Ovary (tissue), 9 donors: ENCODE data around the gene ECM1. TPM values are rescaled to one million over a fixed set of nuclear protein-coding genes. Genes with fewer than 3 reads are reported as not detected.

ENCODE experiments used
- DNase-seq, 5 donors: peaks; one replicate each; pipeline ENCODE4 v3.0.0-alpha.2; 2019 to 2020
- H3K27ac ChIP-seq, 2 donors: fragments of 200-600 bp; one replicate each; pipeline versions ENCODE4 v1.5.1 to v1.8.0; 2019 to 2022
- H3K27me3 ChIP-seq: fragments of 200-600 bp; one replicate; pipeline ENCODE4 v1.8.0; 2022
- H3K36me3 ChIP-seq: fragments of 200-600 bp; sonication (generic); one replicate; pipeline ENCODE4 v1.5.1; 2019
- H3K4me1 ChIP-seq: one replicate; pipeline ENCODE4 v1.8.1; 2013; ENCODE audit warnings: mild to moderate bottlenecking, moderate library complexity; ENCODE audit not compliant: insufficient read depth
- H3K4me3 ChIP-seq: fragments of 200-600 bp; sonication (generic); one replicate; pipeline ENCODE4 v1.5.1; 2017
- H3K9me3 ChIP-seq, 2 donors: fragments of 200-600 bp in 1 of 2; sonication (generic) in 1 of 2; one replicate each; pipeline versions ENCODE4 v1.5.1 to v1.8.1; 2013 to 2019; ENCODE audit warnings: mild to moderate bottlenecking in 1 of 2, moderate library complexity in 1 of 2
- EP300 ChIP-seq: sonication (generic); formaldehyde crosslinking; IDR thresholded peaks from one replicate; pipeline ENCODE4 v1.6.1; 2017; ENCODE audit warnings: antibody characterized with exemption
- POLR2A ChIP-seq: fragments of 450-650 bp; IDR thresholded peaks from one replicate; pipeline ENCODE4 v1.6.1; 2017; ENCODE audit warnings: antibody characterized with exemption, mild to moderate bottlenecking, moderate library complexity
- WGBS, 3 donors: extraction: QIAGEN DNeasy Blood & Tissue Kit in 1 of 3; methylation state at CpG; one replicate each; pipeline versions ENCODE4 v1.1.5 to v1.1.7; 2013 to 2017; 5-methylcytosine and 5-hydroxymethylcytosine counted together
- intact Hi-C, 4 donors: fragments of 100-400 bp; cut with DNase I; formaldehyde crosslinking; loops; one replicate each; pipeline versions ENCODE4 v1.11.0 to v1.15.1; 2022 to 2023
- polyA plus RNA-seq, 2 donors: library from polyadenylated mRNA; stranded (reverse); fragments of 200-250 nt in 1 of 2; fragments of 350-450 nt in 1 of 2; fragmentation: Illumina TruSeq in 1 of 2; extraction: RNeasy Lipid Tissue Mini Kit (QIAGEN cat#74804) in 1 of 2; gene quantifications; one replicate each; pipeline ENCODE4 v1.2.3, GENCODE V29; 2013 to 2014
- total RNA-seq, 7 donors: library from RNA; depleted of rRNA in 2 of 7; stranded (reverse); fragments of >200 nt in 2 of 7; fragmentation: NEBNext Ultra II Directional in 3 of 7; extraction: Animal tissue kit (Norgen Biotek cat#: 25700) in 3 of 7; gene quantifications; one replicate each; pipeline versions ENCODE4 v1.1.0 to v1.2.4, GENCODE V29; 2016 to 2023
- TF ChIP-seq, protein P1 (sequence below), 3 donors: fragments of 450-650 bp in 2 of 3; fragments of 200-600 bp in 1 of 3; IDR thresholded peaks; one replicate each; pipeline versions ENCODE4 v1.5.1 to v1.8.0; 2016 to 2022; ENCODE audit warnings: antibody characterized with exemption in 3 of 3, mild to moderate bottlenecking in 1 of 3
- donor health status: DM: no; HTN: no; CAD: no; lungs with moderate emphysema.
- donor health status: DM: no; HTN: no; CAD: no.
- donor health status: Bipolar disorder and iron deficiency.
- donor health status: DM: yes; HTN: yes; CAD: no.
- donor health status: DM: no; HTN: no; CAD: no.
- donor health status: DM: yes; HTN: yes; CAD: no.

ECM1 gene
- total and polyA plus RNA-seq, 9 donors: 1.8 to 16.7 (median 6.2) TPM

DNA sequence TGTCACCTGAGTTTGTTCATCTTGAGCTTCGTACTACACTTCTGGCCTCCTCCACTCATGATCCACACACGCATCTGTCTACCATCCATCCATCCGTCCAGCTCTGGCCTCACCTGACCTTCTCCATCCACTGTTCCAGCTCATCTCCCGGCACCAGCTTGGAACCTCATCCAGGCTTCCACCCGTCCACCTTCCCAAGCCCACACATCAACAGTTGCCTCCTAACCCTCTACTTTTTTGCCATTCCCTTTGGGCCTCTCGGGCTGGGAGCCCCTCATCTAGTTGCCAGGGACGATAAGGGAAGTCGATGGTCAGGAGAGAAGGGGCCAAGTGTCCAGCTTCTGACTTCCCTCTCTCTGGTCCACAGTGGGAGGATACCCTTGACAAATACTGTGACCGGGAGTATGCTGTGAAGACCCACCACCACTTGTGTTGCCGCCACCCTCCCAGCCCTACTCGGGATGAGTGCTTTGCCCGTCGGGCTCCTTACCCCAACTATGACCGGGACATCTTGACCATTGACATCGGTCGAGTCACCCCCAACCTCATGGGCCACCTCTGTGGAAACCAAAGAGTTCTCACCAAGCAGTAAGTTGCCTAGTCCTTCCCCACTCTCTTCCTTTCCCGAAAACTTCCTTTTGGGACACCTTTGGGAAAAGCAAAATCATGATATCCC lies 4.2 kb downstream of the ECM1 start:
- 87 to 96% (median 88%) methylated on average over 17 of the region's 17 CpGs for WGBS, 3 donors
- no peaks in the 10 kb centered on the region for H3K27me3 ChIP-seq
- intact Hi-C loops: no loop called here
- no peaks in the 10 kb centered on the region for H3K9me3 ChIP-seq
- no peak overlapping the region for H3K27ac ChIP-seq
- H3K4me1 ChIP-seq: no peaks in the 10 kb centered on the region
- DNase-seq: no peak
- TF ChIP-seq POLR2A (no peak), EP300 (no peak)
- TF ChIP-seq, protein P1, sequence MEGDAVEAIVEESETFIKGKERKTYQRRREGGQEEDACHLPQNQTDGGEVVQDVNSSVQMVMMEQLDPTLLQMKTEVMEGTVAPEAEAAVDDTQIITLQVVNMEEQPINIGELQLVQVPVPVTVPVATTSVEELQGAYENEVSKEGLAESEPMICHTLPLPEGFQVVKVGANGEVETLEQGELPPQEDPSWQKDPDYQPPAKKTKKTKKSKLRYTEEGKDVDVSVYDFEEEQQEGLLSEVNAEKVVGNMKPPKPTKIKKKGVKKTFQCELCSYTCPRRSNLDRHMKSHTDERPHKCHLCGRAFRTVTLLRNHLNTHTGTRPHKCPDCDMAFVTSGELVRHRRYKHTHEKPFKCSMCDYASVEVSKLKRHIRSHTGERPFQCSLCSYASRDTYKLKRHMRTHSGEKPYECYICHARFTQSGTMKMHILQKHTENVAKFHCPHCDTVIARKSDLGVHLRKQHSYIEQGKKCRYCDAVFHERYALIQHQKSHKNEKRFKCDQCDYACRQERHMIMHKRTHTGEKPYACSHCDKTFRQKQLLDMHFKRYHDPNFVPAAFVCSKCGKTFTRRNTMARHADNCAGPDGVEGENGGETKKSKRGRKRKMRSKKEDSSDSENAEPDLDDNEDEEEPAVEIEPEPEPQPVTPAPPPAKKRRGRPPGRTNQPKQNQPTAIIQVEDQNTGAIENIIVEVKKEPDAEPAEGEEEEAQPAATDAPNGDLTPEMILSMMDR (IDR thresholded peaks at IDR 0.05): no peak
- no peak overlapping the region for H3K4me3 ChIP-seq
- H3K36me3 ChIP-seq: no peaks in the 10 kb centered on the region

DNA sequence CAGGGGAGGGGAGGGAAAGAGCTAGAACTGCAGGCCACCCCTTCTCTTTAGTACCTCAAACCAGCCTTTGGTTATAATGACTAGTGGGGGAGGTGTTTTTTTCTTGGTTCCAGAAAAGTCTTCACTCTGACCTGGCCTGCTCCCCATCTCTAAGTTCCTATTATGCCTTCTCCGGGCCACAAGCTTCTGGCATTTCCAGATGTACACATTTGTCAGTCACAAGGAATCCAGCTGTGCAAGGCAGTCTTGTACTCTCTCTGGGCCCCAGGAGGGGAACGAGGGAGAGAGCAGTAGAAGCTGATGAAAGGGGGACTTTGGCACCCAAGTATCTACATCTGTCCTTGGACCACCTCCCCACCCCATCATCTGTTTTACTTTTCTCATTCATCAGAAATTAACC lies 4.9 kb downstream of the ECM1 start:
- Histone ChIP-seq H3K4me1 (no peaks in the 10 kb centered on the region), H3K4me3 (no peak overlapping the region), H3K27me3 (no peaks in the 10 kb centered on the region), H3K36me3 (no peaks in the 10 kb centered on the region), H3K27ac (no peak overlapping the region), H3K9me3 (no peaks in the 10 kb centered on the region)
- 22 to 43% (median 25%) methylated on average over 2 of the region's 2 CpGs for WGBS, 3 donors
- intact Hi-C loops: no loop called here
- TF ChIP-seq, protein P1 (IDR thresholded peaks at IDR 0.05): no peak
- TF ChIP-seq EP300 (no peak), POLR2A (no peak)
- no peak for DNase-seq

DNA sequence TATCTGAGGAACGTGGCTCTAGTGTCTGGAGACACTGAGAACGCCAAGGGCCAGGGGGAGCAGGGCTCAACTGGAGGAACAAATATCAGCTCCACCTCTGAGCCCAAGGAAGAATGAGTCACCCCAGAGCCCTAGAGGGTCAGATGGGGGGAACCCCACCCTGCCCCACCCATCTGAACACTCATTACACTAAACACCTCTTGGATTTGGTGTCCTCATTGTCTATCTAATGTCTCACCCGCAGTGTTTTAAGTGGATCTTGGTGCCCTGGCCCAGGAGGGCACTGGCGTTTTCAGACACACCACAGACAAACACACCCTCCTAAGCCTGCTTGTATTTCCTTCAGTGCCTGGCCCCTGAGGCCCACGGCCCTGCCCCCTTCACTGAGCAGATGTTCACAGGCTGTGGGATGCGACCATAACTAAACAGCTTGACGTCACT lies 5.5 kb downstream of the ECM1 start:
- Histone ChIP-seq H3K9me3 (no peaks in the 10 kb centered on the region), H3K4me1 (no peaks in the 10 kb centered on the region), H3K27me3 (no peaks in the 10 kb centered on the region), H3K36me3 (no peaks in the 10 kb centered on the region), H3K4me3 (no peak overlapping the region), H3K27ac (no peak overlapping the region)
- 66 to 80% (median 80%) methylated on average over 7 of the region's 7 CpGs for WGBS, 3 donors
- no peak for DNase-seq
- intact Hi-C loops: no loop called here
- no peak for TF ChIP-seq EP300
- TF ChIP-seq POLR2A: no peak
- TF ChIP-seq, protein P1 (IDR thresholded peaks at IDR 0.05): no peak

DNA sequence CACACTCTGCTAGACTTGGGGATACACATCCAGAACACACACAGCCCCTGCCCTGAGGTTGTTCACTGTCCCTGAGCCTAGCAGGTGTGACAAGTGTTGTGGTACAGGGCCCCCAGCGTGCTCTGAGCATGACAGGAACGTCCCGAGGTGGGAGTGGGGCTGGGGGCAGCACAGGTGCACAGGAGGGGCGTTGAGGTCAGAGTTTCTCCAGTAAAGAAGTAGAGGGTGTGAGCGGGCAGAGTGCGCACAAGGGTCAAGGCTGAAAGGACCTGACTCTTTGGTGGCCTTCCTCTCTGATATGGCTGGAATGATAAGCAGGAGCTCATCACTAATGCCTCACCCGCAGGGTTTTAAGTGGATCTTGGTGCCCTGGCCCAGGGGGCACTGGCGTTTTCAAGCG lies 6.4 kb downstream of the ECM1 start:
- no peak overlapping the region for H3K27ac ChIP-seq
- TF ChIP-seq EP300 (no peak), POLR2A (no peak)
- TF ChIP-seq, protein P1 (IDR thresholded peaks at IDR 0.05): no peak
- intact Hi-C loops: no loop called here

More for the DNA sequence above, 6.4 kb downstream of the ECM1 start:
- Histone ChIP-seq H3K27me3 (no peaks in the 10 kb centered on the region), H3K9me3 (no peaks in the 10 kb centered on the region), H3K4me3 (no peak overlapping the region), H3K36me3 (no peaks in the 10 kb centered on the region), H3K4me1 (no peaks in the 10 kb centered on the region)
- DNase-seq: no peak
- 83 to 93% (median 86%) methylated on average over 9 of the region's 9 CpGs for WGBS, 3 donors
